ENCODE results near the gene MICALL2.

GRCh38 chr7:1434891-1435670, 24.2 kb downstream of the MICALL2 start:
- TF ChIP-seq REST (IDR thresholded peaks at IDR 0.05) (no peak), CTCF (IDR thresholded peaks at IDR 0.05; ENCODE audit: low read depth, low read length, missing input control) (no peak), EGR1 (IDR thresholded peaks at IDR 0.05; ENCODE audit: low read depth in 2 of 2) (no peak), MAX (IDR thresholded peaks at IDR 0.05) (no peak), ATF3 (IDR thresholded peaks at IDR 0.05) (no peak), TAF1 (conservative IDR thresholded peaks at IDR 0.05) (no peak), RAD21 (IDR thresholded peaks at IDR 0.05) (no peak), JUND (IDR thresholded peaks at IDR 0.05) (no peak), GABPA (IDR thresholded peaks at IDR 0.05 in 1 of 2, conservative IDR thresholded peaks at IDR 0.05 in 1 of 2) (no peak), HNF4A (conservative IDR thresholded peaks at IDR 0.05) (no peak), RXRA (IDR thresholded peaks at IDR 0.05) (no peak), YY1 (IDR thresholded peaks at IDR 0.05) (no peak), ZBTB33 (IDR thresholded peaks at IDR 0.05) (no peak), NR2F2 (IDR thresholded peaks at IDR 0.05) (no peak)

Measured in liver (tissue), 3 donors.